ENCODE measurements around the gene CDX2.

- TF ChIP-seq CTCF (IDR thresholded peaks at IDR 0.05; ENCODE audit: low read depth, low read length, missing input control) (no peak), ATF3 (IDR thresholded peaks at IDR 0.05) (no peak), MAX (IDR thresholded peaks at IDR 0.05) (no peak), RAD21 (IDR thresholded peaks at IDR 0.05) (no peak), TAF1 (conservative IDR thresholded peaks at IDR 0.05) (no peak), REST (IDR thresholded peaks at IDR 0.05) (no peak), HNF4A (conservative IDR thresholded peaks at IDR 0.05) (no peak), ZBTB33 (IDR thresholded peaks at IDR 0.05) (no peak), JUND (IDR thresholded peaks at IDR 0.05) (no peak), YY1 (IDR thresholded peaks at IDR 0.05) (no peak), SP1 (IDR thresholded peaks at IDR 0.05) (no peak), GABPA (IDR thresholded peaks at IDR 0.05 in 1 of 2, conservative IDR thresholded peaks at IDR 0.05 in 1 of 2) (no peak), EGR1 (IDR thresholded peaks at IDR 0.05; ENCODE audit: low read depth in 2 of 2) (no peak)
Measured at GRCh38 chr13:27975564-27976361, 6.6 kb upstream of the CDX2 start.
